Bone marrow (tissue), 2 donors: ENCODE measurements around the gene SPATA46.

Source experiments
- DNase-seq, 2 donors: peaks; one replicate each; lab custom pipeline; 2025; lab: John Stamatoyannopoulos, UW

The SPATA46 gene

DNA sequence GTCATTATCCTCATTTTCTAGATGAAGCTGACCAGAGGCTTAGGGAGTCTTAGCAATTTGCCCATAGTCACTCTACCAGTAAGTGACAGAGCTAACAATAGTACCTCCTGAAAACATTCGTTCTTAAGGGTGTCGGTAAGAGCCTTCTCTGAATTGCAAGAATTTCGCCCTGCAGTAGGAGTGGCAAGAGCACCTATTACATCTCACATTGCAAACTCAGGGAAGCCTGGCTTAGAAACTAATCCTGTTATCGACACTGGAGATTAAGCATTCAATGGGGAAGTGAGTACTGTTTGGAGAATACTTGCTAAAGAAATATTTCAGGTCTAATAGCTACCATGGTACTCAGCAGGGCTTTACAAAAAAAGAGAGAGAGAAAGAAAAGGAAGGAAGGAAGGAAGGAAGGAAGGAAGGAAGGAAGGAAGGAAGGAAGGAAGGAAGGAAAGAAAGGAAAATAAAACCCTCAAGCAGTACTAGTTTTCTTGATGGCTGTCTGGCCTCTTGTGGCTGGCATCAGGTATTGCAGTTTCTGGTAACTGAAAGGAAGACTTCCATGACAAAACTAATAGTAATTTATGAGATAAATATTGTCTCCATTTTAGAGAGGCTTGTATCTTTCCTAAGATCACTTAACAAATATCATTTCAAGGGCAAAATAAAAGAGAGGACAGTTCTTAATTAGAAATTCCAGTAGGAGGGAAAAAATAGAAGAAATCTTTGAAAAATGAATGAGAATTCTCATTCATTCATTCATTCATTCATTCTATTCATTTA lies 15.3 kb upstream of the SPATA46 start:
- DNase-seq = peak in 1 of 2 donors; percentile 22

DNA sequence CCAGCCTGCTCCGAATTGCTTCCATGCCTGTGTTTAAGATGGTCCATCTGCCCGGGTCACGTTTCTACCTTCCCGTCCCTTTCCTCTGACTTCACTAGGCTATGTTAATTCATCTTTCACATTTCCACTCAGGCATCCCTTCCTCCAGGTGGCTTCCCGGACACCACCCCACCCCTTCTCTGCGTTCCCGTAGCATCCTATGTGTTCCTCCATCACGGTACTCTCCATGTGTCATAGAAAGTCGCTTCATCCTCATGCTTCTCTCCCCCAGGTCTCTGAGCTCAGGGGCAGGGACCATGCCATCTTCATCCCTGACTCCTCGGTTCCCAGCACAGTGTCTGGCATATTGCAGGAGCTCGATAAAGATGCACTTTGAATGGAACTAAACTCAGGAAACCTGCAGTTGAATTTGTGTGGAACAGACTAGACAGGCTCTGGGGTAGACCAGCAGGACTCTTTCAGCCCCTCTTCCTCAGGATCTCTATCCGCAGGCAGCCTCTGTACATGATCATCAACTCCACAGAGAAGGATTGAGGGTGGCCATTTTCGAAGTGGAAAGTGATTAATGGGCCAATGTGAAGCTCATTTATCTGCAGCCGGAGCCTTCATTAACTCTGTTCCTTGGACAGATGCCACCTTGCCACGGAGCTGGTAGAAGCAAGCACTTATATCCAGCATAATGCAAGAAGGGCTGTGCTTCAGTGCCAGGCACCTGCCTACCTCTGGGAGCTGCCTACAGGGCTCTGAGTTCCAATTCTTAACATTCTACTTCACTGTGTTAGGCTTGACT lies 13.9 kb upstream of the SPATA46 start:
- no peak for DNase-seq

DNA sequence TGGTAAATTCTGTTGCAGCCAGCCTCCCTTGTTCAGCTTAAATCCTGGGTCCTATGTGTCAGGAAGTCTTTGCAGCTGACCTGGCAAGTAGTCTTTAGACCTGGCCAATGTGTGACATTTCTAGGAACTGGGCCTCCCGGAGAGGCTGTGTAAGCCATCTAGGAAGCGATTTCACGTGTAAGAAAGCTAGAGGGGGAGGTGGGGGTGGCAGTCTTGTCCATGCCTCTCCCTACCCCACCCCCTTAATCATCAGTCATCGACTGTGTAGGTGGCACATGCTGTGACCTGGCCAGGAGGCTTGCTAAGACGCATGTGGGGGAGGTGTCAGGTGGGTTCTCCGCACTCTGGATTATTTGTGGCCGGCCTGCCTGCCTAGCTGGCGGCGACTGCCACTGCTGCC lies 13.3 kb upstream of the SPATA46 start:
- no peak for DNase-seq

DNA sequence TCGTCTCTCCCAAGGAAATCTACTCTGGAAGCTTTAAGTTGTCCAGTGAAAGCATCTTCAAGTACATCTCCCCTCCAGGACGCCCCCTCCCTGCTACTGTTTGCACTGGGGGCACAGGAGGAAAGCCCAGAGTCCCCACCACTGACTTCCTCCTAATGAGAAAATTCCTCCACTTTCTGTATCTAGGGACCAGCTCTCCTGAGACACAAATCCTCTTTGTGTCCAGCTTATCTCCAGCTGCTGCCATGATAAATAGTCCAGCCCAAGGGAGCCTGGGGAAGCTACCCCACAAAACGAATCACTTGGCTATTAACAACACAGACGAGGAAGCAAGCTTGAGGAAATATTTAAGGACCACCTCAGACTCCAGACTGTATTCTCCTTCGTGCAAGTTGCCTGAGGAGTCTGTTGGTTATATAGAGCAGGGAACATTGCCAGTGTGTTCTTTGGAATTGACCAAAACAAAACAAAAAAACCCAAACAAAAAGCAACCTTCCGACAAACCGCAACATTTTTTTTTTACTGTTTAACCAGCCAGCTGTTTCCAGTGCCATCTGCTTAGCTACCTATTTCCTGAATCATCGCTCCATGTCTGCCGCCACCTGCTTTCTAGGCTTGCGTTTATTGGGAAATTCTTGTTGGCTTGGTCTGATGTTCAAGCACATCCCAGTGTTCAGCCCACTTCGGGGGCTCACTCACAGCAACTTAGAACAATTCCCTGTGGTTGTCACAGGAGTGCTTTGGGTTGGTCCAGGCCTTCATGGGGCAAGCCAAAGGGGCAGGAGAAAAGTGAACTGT lies 12.6 kb upstream of the SPATA46 start:
- DNase-seq = no peak

DNA sequence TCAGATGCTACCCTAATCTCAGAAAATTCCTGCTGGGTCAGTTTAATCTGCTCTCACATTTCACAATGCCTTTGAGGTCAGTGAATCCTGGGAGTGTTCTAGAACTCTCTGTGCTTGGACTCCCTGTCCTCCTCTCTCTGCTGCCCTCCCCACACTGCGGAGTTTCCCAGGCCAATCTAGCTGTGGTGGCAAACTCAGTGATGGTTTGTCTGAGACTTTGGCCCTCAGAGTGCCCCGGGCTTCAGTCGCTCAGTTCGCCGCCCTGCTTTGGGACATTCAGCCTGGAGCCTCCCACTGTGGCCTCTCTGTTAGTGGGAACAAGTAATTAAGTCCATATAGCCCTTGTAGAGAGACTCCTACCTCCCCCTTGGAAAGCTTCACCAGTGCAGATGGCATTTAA lies 12.0 kb upstream of the SPATA46 start:
- no peak for DNase-seq

DNA sequence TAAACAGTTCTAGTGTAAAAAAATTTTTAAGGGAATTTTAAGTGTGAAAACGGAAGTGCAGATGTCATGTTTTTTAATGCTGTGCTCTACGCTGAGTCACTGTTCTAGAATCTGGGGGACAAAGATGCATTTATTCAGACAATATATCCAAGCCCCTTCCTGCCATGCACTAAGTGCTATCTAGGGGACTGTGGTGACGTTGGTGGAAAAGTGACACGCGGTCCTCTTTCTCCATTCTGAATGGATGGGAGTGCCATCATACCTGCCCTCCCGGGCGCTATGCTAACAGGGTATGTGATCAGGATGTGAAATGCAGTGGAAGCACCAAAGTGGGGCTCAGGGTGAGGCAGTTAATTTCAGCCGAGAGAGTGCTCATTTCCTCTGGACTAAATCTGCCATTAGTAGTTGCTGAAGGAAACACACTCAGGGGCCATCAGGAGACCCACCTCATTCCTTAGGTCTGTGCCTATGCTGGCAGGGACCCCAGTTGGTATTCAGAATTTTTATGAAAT lies 11.5 kb upstream of the SPATA46 start:
- no peak for DNase-seq

DNA sequence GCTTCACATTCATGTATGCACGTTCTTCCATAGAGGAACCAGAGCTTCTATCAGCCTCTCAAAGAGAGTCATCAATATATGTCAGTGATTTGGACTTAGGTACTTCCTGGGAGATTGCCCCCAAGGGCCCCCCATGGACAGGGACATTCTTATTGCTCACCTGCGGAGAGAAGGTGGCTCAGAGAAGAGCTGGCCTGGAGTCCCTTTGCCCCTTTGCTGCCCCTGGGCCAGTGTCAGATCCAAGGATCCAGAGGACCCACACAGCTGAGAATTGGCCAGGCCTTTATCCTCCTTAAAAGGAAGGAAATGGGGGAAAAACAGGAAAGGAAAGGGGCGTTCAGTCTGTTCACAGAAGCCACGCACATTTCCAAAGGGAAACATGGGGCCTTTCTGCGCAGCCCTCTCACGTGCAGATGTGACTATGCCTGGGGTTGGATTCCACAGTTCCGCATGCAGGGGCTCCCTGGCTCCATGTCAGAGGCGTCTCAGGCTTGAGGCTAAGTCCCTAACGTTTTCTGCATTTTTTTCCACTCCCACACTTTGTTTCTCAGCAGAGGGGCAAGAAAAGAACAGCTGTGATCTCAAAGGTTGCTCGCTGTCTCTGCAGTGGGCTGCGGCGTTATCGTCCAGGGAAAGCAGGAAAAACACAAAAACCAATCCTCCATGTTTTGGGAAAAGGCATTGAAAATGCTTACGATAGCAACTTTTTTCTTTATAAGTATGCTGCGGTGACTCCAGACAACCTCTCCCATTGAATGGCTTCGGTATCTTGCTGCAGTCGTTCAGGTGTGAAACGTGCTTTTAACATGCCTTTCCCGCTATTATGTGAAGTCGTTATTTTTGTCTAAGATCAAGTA lies 10.8 kb upstream of the SPATA46 start:
- DNase-seq = no peak

DNA sequence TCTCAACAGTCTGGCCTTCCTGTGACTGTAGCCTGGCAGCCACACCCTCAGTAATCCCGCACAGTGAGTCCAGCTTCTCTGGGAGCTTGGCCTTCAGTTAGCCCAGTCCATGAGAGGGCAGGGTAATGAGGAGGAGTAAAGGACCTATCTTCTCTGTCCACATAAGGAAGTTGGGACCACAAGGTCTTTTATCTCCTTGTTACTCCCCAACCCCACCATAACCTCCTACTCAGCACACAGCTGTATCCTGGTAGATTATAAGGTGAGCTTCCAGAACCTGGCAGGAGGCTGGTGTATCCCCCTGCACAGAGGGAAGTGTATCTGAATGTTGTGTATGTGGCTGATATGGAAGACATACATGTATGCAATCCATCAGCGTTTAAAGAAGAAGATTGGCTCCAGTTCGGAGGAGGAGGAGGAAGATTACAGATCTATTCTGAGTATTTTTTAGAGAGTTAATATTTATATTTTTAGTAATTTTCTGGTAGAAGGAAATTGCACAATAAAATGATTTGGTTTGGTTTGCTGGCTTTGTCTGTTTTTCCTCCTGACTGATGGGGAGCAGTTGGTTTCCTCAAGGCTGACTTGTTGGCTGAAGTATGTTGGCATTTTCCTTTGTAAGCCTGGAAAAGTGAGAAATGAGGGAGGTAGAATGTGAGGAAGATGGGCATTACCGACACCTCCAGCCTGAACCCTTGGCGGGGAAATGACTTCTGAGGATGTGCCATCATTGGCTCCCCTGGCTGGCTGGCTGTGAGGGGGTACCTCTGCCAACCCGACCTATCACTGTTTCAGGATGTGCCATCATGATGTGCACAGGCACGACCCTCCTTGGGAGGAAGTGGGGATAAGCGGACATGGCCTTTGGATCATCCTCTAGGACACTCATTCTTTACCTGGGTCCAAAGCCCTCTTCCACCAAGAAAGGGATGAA lies 9.9 kb upstream of the SPATA46 start:
- no peak for DNase-seq

DNA sequence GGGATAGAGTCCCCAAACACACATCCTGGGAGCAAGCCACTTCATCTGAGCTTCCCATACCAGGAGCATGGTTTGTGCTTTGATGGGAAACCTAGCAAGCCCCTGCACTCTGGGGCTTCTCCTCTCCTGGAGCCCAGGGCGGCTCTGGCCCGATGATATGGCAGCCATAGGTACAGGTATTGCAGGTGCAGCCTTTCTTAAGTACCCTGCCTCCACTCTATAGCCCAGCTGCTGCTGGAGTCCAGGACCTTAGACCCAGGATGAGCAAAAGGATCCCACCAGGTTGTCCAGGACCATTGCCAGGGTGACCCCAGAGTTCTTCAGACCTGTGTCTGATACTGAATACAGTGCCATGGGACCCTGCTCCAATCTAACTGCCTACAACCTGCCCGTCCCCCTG lies 9.0 kb upstream of the SPATA46 start:
- DNase-seq = no peak

DNA sequence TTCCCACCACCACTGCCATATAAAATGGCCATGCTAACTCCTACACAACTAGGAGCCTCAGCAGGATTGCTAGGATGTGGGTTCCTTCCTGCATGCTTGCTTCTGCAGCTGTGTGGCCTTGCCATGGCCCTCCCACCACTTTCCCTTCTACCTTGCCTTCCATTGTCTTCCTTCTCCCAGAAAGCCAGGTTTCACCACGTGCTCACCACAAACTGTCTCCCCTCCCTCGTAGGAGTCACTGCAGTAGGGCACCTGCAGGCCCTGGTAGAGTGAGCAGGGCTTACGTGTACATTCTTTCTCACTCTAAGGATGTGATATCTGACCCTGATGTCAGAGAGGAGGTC lies 8.6 kb upstream of the SPATA46 start:
- no peak for DNase-seq

DNA sequence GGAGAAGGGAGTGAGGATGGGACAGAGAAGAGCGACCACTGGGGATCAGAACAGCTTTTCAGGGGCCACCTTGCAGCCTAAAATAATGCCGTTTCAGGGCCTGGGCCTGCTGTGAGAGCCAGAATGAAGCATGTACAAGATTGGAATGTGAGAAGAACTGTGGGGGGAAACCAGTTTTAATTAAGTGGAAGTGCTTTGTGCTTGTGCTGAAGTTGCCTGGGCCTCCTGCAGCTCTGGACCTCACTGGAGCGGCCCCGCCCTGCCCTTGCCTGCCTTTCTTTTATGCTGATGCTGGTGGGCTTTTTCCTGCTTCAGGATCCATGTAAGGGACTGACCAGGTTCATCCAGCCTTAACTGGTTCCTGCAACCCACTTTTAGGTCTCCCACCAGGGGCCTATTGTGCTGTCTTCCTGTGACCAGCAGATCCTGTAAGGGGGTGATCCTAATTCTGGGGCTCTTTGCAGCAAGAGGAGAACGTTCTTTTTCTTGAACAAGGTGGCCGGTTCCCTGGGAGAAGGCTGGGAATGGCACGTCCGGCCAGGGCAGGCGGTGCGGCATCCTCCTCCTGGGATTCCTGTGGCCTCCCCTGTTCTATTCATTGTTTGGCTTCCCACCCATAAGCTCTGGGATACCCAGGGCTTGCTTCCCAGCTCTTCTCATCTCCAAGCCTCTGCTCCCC lies 8.1 kb upstream of the SPATA46 start:
- no peak for DNase-seq

DNA sequence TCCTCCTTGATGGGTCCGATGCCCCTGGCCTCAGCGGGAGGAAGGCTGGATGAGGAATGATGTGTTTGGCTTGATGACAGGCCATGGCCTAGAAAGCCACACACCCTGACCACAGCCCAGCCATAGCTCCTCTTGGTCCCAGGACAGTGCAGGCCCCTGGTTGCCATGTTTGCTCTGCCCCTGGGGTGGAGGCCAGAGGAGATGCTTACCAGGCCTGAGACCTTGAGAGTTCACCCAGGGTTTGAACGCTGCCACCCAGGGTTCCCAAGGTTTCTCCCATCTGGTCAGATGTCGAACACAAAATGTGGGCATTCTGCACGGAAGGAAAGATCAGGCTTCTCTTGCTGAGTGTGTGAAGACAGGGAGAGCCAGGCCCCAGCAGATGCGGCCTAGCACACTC lies 7.5 kb upstream of the SPATA46 start:
- no peak for DNase-seq

DNA sequence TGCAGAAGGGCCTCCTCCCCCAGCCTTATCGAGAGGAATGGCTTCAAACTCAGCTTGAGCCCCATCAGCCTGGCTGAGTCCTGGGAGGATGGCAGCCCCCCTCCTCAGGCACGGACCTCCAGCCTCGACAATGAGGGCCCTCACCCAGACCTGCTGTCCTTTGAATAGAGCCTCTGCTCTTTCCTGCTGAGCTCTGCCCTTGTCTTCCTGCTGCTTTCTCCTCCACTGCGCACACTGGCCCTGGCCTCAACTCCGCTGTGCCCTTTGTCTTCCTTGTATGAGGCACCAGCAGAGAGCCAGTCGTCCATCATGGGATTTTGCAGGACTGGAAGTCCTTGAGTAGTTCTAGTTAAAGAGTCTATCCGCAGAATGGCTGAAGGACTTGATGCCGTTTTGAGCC lies 6.9 kb upstream of the SPATA46 start:
- DNase-seq = no peak

DNA sequence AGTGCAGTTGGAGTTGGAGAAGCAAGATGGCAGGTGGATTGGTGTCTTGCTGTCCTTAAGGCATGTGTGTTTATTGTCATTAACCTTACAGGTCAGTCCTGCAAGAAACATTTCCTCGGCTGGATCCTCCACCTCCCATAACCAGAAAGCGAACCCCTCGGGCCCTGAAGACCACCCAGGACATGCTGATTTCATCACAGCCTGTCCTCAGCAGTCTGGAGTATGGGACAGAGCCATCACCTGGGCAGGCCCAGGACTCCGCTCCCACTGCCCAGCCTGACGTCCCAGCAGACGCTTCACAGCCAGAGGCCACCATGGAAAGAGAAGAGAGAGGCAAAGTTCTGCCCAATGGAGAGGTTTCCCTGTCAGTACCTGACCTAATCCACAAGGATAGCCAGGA lies 6.4 kb upstream of the SPATA46 start:
- no peak for DNase-seq

DNA sequence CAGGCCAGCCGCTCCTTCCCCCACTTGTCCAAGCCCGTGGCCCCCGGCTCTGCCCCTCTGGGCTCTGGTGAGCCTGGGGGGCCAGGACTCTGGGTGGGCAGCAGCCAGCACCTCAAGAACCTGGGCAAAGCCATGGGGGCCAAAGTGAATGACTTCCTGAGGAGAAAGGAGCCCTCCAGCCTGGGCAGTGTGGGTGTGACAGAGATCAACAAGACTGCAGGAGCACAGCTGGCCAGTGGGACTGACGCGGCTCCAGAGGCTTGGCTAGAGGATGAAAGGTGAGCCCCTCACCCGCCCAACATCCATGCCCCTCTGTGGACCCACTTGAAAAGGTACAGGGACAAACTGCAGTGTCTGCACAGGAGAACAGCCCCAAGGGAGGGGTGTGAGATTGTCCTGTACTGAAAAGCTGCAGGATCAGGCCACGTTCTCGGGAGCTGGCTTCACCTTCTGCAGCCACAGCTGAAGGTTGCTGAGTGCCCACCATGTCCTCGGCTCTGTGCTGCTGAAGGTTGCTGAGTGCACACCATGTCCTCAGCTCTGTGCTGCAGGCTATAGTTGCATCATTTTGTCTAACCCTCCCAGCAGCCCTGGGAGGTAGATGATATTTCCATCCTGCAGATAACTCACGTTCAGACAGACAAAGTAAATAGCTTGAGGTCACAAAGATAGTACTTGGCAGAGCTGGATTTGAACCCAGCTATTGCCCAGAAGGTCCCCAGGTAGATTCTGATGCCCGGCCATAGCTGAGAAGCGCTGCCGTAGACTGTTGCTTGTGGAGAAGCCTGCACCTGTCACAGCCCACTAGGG lies 5.5 kb upstream of the SPATA46 start:
- no peak for DNase-seq

DNA sequence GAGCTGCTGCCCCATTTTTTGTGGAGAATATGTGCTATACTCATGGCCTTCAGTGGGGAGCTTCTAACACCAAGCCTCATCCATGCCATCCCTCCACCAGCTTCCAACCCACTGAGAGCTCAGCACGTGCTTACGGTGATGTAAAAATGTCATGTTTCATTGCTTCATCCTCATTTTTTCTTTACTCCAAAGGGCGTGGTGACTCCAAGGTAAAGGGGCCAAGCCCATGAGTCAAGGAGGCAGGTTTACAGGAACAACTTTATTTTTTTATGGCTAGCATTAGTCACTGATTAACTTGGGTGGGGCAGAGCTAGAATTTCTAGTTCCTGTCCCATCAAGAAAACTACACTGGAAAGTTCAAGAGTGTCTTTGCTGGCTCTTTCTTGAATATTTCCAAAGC lies 4.7 kb upstream of the SPATA46 start, which contains the start of gene C1orf226:
Gene C1orf226 (plus strand): TSS at position 346 of the 400 bp plus-strand sequence. CDS start 174 bp downstream, outside the sequence.
- DNase-seq = no peak

DNA sequence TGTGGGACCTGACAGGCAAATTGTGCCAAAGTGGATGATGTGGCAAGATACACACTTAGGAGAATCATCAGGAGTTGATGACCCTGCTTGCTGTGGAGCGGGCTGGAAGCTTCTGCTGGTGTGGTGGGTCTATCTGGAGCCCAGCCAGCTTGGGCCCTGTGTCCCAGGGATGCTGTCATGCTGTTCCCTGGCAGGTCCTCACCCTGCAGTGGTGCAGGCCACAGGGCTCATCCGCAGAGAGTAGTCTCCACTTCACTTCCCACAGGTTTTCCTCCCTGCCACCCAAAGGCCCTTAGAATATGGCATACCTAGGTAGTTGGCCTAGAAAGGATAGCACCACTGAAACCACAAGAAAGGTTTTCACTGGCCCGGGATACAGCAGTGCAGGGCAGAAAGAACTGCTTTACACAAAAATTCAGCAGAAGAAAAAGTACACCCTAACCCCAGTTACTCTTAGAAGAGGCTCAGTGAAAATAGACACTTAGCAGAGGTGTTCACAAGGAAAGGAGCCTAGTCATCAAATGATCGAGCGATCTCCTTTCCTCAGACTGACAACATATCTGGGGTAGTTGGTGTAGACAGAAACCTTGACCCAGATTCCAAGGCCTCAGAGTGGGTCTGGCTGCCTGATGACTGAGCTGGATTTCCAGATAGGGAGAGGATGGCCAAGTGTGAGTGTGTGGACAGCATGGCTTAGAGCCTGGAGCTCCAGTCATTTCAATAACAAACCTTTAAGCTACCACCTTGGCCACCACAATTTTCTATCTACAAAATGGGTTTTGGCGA lies 3.6 kb upstream of the SPATA46 start:
- DNase-seq = no peak

DNA sequence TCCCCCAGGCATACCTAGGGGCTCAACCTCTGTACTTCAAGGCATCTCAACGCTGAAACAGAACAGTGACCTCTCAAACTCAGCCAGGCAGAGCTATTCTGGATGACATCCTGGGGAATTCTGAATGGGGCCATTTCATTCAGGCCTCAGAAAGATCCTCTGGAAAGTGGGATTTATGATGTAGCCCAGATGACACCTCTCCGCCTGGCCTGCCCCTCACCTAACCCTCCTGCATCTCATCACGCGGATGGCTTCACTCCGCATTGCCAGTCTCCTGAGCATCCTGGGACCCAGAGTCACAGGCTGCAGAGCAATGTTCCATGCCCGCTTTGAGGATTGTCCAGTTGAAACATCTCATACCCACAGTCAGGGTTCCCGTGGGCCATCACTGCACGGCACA lies 1.2 kb downstream of the SPATA46 start:
- DNase-seq = no peak
